WTC11 (cell line): Measurements from ENCODE around the gene RPL19. TPM values are rescaled to one million over a fixed set of nuclear protein-coding genes. Genes with fewer than 3 reads are reported as not detected.

ENCODE experiments used
- ATAC-seq: fragments of 200-7000 bp; cut with Tn5 transposase; 2 replicates; pipeline ENCODE4 v1.10.0; 2021; ENCODE audit warnings: mild to moderate bottlenecking, moderate library complexity
- CTCF ChIA-PET: fragments of 300-600 bp; sonication (Branson Sonifier 250); formaldehyde crosslinking; loops from one replicate; lab custom pipeline; 2021; ENCODE audit warnings: antibody characterized with exemption; lab: Charles Lee
- POLR2A ChIA-PET: fragments of 350-600 bp; sonication (Branson Sonifier 250); formaldehyde crosslinking; loops from one replicate; lab custom pipeline; 2021; ENCODE audit warnings: antibody characterized with exemption; lab: Charles Lee
- DNase-seq: peaks from one replicate; pipeline ENCODE4 v3.0.0; 2021; ENCODE audit warnings: low spot score
- H3K27ac Mint-ChIP-seq: 2 replicates; pipeline ENCODE4 v1.8.0; 2021; ENCODE audit warnings: mixed read lengths
- H3K27me3 Mint-ChIP-seq: 2 replicates; pipeline ENCODE4 v1.8.0; 2021; ENCODE audit warnings: low read depth, mild to moderate bottlenecking, moderate library complexity, mixed read lengths
- H3K36me3 Mint-ChIP-seq: 2 replicates; pipeline ENCODE4 v1.8.0; 2021; ENCODE audit warnings: mixed read lengths
- H3K4me1 Mint-ChIP-seq: 2 replicates; pipeline ENCODE4 v1.8.0; 2022; ENCODE audit warnings: mixed read lengths
- H3K4me3 Mint-ChIP-seq: 2 replicates; pipeline ENCODE4 v1.8.0; 2021; ENCODE audit warnings: mild to moderate bottlenecking, moderate library complexity, mixed read lengths
- H3K9me3 Mint-ChIP-seq: 2 replicates; pipeline ENCODE4 v1.8.0; 2021; ENCODE audit warnings: mixed read lengths
- CBFB ChIP-seq: sonication (generic); formaldehyde crosslinking; IDR thresholded peaks from 2 replicates; pipeline ENCODE4 v1.8.1; 2022; ENCODE audit warnings: mild to moderate bottlenecking, low read depth, missing genetic modification reagents
- CREM ChIP-seq: sonication (generic); formaldehyde crosslinking; IDR thresholded peaks from 2 replicates; pipeline ENCODE4 v1.8.1; 2022; ENCODE audit warnings: mild to moderate bottlenecking, missing genetic modification reagents, moderate library complexity
- ELF4 ChIP-seq: sonication (generic); formaldehyde crosslinking; IDR thresholded peaks from 2 replicates; pipeline ENCODE4 v1.8.1; 2022; ENCODE audit warnings: low read depth, mild to moderate bottlenecking, moderate library complexity, missing genetic modification reagents
- GABPB1 ChIP-seq: sonication (generic); formaldehyde crosslinking; IDR thresholded peaks from 2 replicates; pipeline ENCODE4 v1.8.1; 2023; ENCODE audit warnings: mild to moderate bottlenecking, missing genetic modification reagents
- JAZF1 ChIP-seq: fragments of 250-450 bp; sonication (Bioruptor Pico); IDR thresholded peaks from 2 replicates; pipeline ENCODE4 v1.9.0; 2021; ENCODE audit warnings: moderate library complexity, mild to moderate bottlenecking, inconsistent platforms
- MXD4 ChIP-seq: fragments of 250-450 bp; sonication (Bioruptor Pico); IDR thresholded peaks from 2 replicates; pipeline ENCODE4 v1.8.0; 2021; ENCODE audit warnings: mild to moderate bottlenecking, moderate library complexity, borderline replicate concordance
- MYBL2 ChIP-seq: sonication (generic); formaldehyde crosslinking; IDR thresholded peaks from 2 replicates; pipeline ENCODE4 v1.8.1; 2023; ENCODE audit warnings: mild to moderate bottlenecking, moderate library complexity, missing genetic modification reagents
- NFATC4 ChIP-seq: fragments of 250-450 bp; sonication (Bioruptor Pico); IDR thresholded peaks from 2 replicates; pipeline ENCODE4 v1.9.0; 2021; ENCODE audit warnings: mild to moderate bottlenecking
- NR2C2 ChIP-seq: sonication (generic); formaldehyde crosslinking; IDR thresholded peaks from 2 replicates; pipeline ENCODE4 v1.8.0; 2022; ENCODE audit warnings: mild to moderate bottlenecking, missing genetic modification reagents
- OVOL2 ChIP-seq: fragments of 250-450 bp; sonication (Bioruptor Pico); IDR thresholded peaks from 2 replicates; pipeline ENCODE4 v1.9.0; 2021; ENCODE audit warnings: mild to moderate bottlenecking, borderline replicate concordance
- TEAD4 ChIP-seq: sonication (generic); formaldehyde crosslinking; IDR thresholded peaks from 2 replicates; pipeline ENCODE4 v1.8.0; 2022; ENCODE audit warnings: mild to moderate bottlenecking, missing genetic modification reagents
- ZBTB21 ChIP-seq: sonication (generic); formaldehyde crosslinking; IDR thresholded peaks from 2 replicates; pipeline ENCODE4 v1.8.1; 2023; ENCODE audit warnings: mild to moderate bottlenecking, missing genetic modification reagents, borderline replicate concordance
- ZNF317 ChIP-seq: sonication (generic); formaldehyde crosslinking; IDR thresholded peaks from 2 replicates; pipeline ENCODE4 v1.8.1; 2023; ENCODE audit warnings: low read depth, mild to moderate bottlenecking, moderate library complexity, missing genetic modification reagents, borderline replicate concordance
- ZNF423 ChIP-seq: fragments of 250-450 bp; sonication (Bioruptor Pico); IDR thresholded peaks from 2 replicates; pipeline ENCODE4 v2.1.2; 2022; ENCODE audit warnings: mild to moderate bottlenecking, moderate library complexity
- ZNF671 ChIP-seq: fragments of 250-450 bp; sonication (Bioruptor Pico); IDR thresholded peaks from 2 replicates; pipeline ENCODE4 v1.8.0; 2021; ENCODE audit warnings: mild to moderate bottlenecking
- total RNA-seq: library from RNA; stranded (reverse); gene quantifications from 3 replicates; pipeline ENCODE4 v1.2.3, GENCODE V29; 2021
- TF ChIP-seq, protein P1 (sequence below): fragments of 200-600 bp; IDR thresholded peaks from 2 replicates; pipeline ENCODE4 v1.8.0; 2022; ENCODE audit warnings: antibody characterized with exemption
- TF ChIP-seq, protein P2 (sequence below): sonication (generic); formaldehyde crosslinking; IDR thresholded peaks from 2 replicates; pipeline ENCODE4 v1.8.1; 2023; ENCODE audit warnings: mild to moderate bottlenecking, missing genetic modification reagents, borderline replicate concordance

RPL19 gene
- total RNA-seq, 1 experiment from 2014 or later: 1,970 TPM

DNA sequence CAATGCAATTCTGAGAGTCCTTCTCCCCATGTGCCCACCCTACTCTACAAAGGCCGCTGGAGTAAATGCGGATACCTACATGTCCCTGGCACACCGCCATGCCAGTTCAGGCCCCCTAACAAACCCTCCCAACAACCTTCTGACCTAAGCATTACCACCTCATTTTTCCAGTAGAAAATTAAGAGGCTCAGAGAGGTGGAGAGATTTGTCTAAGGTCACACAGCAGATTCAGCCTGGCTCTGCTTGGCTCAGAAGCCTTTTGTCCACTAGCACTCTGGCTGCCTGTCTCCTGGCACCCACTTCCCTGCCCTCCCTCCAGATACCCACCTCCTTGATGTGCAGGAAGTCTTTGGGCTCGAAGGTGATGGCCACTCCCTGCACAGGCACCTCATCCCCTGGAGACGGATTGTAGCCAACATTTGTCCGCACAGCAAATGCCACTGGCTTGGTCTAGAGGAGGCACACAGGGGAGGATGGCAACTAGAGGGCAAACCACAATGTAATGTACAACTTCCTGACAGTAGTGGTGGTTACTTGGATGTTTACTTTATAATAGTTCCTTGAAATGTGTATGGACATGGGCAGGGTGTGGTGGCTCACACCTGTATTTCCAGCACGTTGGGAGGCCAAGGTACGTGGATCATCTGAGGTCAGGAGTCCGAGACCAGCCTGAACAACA, 12.8 kb upstream of the RPL19 start:
- Mint-ChIP-seq H3K27ac (no peak overlapping the region), H3K4me1 (no peaks in the 10 kb centered on the region), H3K9me3 (no peaks in the 10 kb centered on the region), H3K36me3 (peaks cover 28% of the 10 kb centered on the region), H3K4me3 (no peak overlapping the region), H3K27me3 (no peaks in the 10 kb centered on the region)
- no peak for ATAC-seq
- POLR2A ChIA-PET: no interaction called here
- CTCF ChIA-PET: interaction anchor here (4.9 kb wide), 1 partner anchor 13 kb away, joined by 39 read pairs; no protein-coding TSS in a partner anchor
- no peak for DNase-seq
- TF ChIP-seq TEAD4 (no peak), ZBTB21 (CRISPR knock-in tag) (no peak), NR2C2 (CRISPR knock-in tag) (no peak)

DNA sequence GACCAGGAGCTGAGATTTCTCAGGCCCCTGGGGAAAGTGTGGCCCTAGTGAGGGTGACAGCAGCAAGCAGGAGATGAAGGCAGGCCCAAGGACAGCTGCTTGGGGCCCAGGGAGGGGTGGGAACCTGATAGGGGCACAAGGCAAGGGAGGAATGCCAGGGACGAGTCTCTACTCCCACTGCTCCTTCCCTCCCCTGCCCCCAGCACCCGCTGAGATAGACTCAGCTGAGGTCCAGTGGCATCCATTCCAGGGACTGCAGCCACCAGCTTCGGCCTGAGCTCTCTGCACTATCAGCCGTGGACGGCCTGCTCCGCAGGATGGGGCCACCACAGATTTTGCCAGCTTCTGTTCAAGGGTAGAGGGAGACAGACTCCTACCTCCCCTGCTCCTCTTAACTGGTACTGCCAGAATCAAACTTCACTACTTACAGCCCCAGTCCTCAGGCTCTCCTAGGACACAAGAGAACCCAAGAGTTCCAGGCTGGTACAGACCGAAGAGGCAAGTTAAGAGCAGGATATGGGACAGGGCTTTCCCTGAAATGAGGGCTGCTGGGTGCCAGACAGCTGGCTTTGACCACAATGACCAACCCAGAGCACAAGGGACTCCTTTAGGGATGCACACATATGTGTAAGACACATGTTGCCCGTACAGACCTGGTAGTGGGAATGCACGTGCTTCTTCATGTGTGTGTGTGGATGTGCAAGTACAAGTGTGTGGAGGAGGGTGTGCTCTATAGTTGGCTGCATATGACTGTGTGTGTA, 8.2 kb upstream of the RPL19 start:
- ATAC-seq (no peak), DNase-seq (no peak)
- peaks cover 28% of the 10 kb centered on the region for H3K36me3 Mint-ChIP-seq
- H3K4me1 Mint-ChIP-seq: peaks cover 24% of the 10 kb centered on the region
- no peaks in the 10 kb centered on the region for H3K27me3 Mint-ChIP-seq
- POLR2A ChIA-PET: interaction anchor here (0.6 kb wide), 1 partner anchor 107 kb away, joined by 4 read pairs; no protein-coding TSS in a partner anchor
- H3K9me3 Mint-ChIP-seq: no peaks in the 10 kb centered on the region
- H3K27ac Mint-ChIP-seq: peak overlapping the region; percentile 57
- H3K4me3 Mint-ChIP-seq: no peak overlapping the region
- TF ChIP-seq OVOL2 (CRISPR knock-in tag) (no peak), MXD4 (CRISPR knock-in tag) (no peak), ZNF671 (CRISPR knock-in tag) (no peak), ZNF317 (CRISPR knock-in tag) (no peak), CREM (CRISPR knock-in tag) (no peak)
- TF ChIP-seq, protein P1, sequence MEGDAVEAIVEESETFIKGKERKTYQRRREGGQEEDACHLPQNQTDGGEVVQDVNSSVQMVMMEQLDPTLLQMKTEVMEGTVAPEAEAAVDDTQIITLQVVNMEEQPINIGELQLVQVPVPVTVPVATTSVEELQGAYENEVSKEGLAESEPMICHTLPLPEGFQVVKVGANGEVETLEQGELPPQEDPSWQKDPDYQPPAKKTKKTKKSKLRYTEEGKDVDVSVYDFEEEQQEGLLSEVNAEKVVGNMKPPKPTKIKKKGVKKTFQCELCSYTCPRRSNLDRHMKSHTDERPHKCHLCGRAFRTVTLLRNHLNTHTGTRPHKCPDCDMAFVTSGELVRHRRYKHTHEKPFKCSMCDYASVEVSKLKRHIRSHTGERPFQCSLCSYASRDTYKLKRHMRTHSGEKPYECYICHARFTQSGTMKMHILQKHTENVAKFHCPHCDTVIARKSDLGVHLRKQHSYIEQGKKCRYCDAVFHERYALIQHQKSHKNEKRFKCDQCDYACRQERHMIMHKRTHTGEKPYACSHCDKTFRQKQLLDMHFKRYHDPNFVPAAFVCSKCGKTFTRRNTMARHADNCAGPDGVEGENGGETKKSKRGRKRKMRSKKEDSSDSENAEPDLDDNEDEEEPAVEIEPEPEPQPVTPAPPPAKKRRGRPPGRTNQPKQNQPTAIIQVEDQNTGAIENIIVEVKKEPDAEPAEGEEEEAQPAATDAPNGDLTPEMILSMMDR: no peak
- CTCF ChIA-PET: interaction anchor here (1.8 kb wide), 1 partner anchor 17 kb away, joined by 5 read pairs; no protein-coding TSS in a partner anchor

DNA sequence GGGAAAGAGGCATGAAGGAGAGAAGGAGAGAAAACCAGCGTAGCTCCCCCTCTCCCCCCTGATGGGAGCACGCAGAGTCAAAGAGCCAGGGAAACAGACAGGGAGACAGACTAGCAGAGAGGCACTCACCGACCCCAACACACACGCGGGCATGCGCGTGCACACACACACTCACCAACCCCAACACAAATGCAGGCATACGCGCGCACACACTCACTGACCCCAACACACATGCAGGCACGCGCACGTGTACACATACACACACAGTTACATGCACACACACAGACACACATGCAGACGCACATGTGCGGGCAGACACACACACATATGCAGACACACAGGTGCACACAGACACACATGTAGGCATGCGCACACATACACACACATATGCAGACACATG, 7.2 kb upstream of the RPL19 start:
- POLR2A ChIA-PET: no interaction called here
- H3K27ac Mint-ChIP-seq: peak overlapping the region; percentile 12; the same call in 1 of the 2 replicates
- no peak overlapping the region for H3K4me3 Mint-ChIP-seq
- no peaks in the 10 kb centered on the region for H3K9me3 Mint-ChIP-seq
- no peak for TF ChIP-seq CBFB (CRISPR knock-in tag)
- TF ChIP-seq ZNF423 (CRISPR knock-in tag): no peak
- TF ChIP-seq ZBTB21 (CRISPR knock-in tag): no peak
- TF ChIP-seq MYBL2 (CRISPR knock-in tag): no peak
- TF ChIP-seq CREM (CRISPR knock-in tag): no peak
- TF ChIP-seq, protein P2, sequence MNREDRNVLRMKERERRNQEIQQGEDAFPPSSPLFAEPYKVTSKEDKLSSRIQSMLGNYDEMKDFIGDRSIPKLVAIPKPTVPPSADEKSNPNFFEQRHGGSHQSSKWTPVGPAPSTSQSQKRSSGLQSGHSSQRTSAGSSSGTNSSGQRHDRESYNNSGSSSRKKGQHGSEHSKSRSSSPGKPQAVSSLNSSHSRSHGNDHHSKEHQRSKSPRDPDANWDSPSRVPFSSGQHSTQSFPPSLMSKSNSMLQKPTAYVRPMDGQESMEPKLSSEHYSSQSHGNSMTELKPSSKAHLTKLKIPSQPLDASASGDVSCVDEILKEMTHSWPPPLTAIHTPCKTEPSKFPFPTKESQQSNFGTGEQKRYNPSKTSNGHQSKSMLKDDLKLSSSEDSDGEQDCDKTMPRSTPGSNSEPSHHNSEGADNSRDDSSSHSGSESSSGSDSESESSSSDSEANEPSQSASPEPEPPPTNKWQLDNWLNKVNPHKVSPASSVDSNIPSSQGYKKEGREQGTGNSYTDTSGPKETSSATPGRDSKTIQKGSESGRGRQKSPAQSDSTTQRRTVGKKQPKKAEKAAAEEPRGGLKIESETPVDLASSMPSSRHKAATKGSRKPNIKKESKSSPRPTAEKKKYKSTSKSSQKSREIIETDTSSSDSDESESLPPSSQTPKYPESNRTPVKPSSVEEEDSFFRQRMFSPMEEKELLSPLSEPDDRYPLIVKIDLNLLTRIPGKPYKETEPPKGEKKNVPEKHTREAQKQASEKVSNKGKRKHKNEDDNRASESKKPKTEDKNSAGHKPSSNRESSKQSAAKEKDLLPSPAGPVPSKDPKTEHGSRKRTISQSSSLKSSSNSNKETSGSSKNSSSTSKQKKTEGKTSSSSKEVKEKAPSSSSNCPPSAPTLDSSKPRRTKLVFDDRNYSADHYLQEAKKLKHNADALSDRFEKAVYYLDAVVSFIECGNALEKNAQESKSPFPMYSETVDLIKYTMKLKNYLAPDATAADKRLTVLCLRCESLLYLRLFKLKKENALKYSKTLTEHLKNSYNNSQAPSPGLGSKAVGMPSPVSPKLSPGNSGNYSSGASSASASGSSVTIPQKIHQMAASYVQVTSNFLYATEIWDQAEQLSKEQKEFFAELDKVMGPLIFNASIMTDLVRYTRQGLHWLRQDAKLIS (CRISPR knock-in tag): no peak
- TF ChIP-seq JAZF1 (CRISPR knock-in tag): no peak
- no peak for TF ChIP-seq ELF4 (CRISPR knock-in tag)
- no peak for TF ChIP-seq NR2C2 (CRISPR knock-in tag)
- TF ChIP-seq GABPB1 (CRISPR knock-in tag): no peak
- no peak for TF ChIP-seq NFATC4 (CRISPR knock-in tag)
- TF ChIP-seq, all 79 proteins: peak for 0
- no peak for ATAC-seq
- Mint-ChIP-seq H3K27me3 (no peaks in the 10 kb centered on the region), H3K36me3 (peaks cover 21% of the 10 kb centered on the region), H3K4me1 (peaks cover 24% of the 10 kb centered on the region)
- DNase-seq: no peak
- CTCF ChIA-PET: interaction anchor here (1.8 to 5.3 kb wide), 3 partner anchors 18 to 43 kb away, joined by 5 to 47 read pairs (median 29); partner anchors contain the start of gene ARL5C
